HG03457 (cell line): ENCODE results near the gene SAP25.
A peak's percentile ranks its signal among the peaks of the same experiment; 100 is the strongest.

Source experiments
- ATAC-seq: cut with Tn5 transposase; IDR thresholded peaks from one replicate; pipeline ENCODE4 v1.9.1; 2021; ENCODE audit warnings: moderate number of reproducible peaks; ENCODE audit not compliant: unreplicated experiment

SAP25 gene

GRCh38 chr7:100573691-100574361, at the start of gene SAP25:
Gene SAP25 (minus strand): TSS chr7:100573900. CDS start chr7:100573742, 158 bp downstream.
- ATAC-seq: no peak

GRCh38 chr7:100621554-100621953, 47.9 kb upstream of the SAP25 start:
- no peak for ATAC-seq

- no peak for ATAC-seq
Observed at GRCh38 chr7:100620804-100621203, 47.1 kb upstream of the SAP25 start.

DNA sequence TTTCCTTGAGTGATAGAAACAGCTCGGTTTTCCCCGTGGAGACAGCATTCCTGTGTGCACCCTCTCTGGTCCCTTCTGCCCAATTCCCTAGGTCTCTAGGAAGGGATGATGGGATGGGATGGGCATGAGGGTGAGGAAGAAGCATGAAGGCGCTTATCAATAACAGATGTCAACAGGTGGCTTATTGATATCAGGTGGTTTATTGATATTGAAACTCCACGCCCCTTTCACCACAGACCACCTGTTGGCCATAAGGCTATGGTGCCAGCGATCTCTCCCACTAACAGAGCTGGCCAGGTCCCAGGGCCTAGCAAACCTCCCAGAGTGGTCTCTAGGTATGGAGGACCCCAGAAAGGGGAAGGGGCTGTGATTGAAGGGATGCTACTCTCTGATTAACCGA, 46.5 kb upstream of the SAP25 start:
- no peak for ATAC-seq

GRCh38 chr7:100614308-100614861, 40.7 kb upstream of the SAP25 start:
- no peak for ATAC-seq

GRCh38 chr7:100613412-100614175, 39.9 kb upstream of the SAP25 start:
- ATAC-seq: no peak

GRCh38 chr7:100612730-100613390, 39.2 kb upstream of the SAP25 start:
- no peak for ATAC-seq

DNA sequence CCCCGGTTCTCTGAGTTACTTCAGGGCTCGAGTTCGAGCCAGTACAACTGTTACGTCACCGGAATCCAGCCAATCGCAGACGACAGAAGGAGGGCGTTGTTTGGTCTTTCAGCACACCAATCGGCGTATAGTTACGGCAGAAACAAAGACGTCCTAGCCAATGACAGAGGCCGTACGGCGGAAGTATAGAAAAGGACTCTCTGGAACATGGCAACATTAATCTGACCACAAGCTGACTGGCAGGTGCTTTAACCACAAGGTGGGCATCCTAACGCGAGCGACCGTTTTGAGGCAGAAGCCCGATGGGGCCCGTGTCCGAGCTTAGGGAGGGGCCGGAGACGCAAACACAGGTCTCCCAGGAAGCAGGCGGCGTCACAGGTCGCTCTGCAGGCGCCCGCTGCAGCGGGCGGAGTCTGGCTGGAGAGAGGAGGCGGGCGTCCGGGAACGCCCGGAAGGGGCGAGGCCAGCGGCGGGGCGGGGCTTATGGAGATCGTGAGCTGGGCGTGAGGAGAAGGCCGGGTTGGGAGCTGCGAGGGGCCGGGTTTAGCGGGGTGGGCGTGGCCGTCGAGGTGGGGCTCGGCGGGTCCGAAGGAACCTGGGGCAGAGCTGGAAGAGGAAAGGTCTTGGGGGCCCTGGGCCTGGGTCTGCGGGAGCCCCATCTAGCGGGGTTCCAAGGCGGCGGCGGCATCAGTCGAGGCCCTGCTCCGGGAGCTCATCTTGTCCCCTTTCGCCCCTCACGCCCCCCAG, 38.5 kb upstream of the SAP25 start, which contains the start of gene MOSPD3:
Gene MOSPD3, plus strand, starts transcription at position 558 of the 747 bp plus-strand sequence. CDS start 252 bp downstream, outside the sequence.
- ATAC-seq: peak; percentile 79

DNA sequence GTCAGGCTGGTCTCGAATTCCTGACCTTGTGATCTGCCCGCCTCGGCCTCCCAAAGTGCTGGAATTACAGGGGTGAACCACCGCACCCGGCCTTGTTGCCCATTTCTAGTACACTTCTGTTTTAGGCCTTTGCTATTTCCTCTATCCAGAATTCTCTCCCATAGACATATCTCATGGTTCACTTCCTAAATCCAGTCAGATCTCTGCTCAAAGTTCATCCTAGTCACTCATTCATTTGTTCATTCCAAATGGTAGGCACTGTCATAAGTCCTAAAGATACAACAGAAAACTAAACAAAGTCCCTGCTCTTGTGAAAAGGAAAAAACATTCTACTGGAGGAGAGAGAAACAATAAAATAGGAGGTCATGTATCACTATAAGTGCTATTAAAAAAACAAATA, 36.3 kb upstream of the SAP25 start:
- no peak for ATAC-seq

DNA sequence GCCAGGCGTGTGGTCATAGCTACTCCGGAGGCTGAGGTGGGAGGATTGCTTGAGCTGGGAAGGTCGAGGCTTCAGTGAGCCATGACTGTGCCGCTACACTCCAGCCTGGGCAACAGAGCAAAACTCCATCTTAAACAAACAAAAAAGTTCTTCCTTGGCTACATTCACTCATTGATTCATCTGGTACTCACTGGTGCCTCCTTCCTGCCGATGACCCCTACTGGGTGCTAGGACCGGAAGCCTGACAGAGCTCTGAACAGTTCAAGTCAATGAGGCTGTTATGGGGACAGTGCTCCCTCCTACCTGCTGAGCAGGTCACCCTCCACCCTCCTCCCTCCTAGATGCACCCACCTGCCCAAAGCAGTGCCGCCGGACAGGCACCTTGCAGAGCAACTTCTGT, 33.4 kb upstream of the SAP25 start:
- no peak for ATAC-seq

- no peak for ATAC-seq
Observed at GRCh38 chr7:100606313-100606712, 32.6 kb upstream of the SAP25 start.

DNA sequence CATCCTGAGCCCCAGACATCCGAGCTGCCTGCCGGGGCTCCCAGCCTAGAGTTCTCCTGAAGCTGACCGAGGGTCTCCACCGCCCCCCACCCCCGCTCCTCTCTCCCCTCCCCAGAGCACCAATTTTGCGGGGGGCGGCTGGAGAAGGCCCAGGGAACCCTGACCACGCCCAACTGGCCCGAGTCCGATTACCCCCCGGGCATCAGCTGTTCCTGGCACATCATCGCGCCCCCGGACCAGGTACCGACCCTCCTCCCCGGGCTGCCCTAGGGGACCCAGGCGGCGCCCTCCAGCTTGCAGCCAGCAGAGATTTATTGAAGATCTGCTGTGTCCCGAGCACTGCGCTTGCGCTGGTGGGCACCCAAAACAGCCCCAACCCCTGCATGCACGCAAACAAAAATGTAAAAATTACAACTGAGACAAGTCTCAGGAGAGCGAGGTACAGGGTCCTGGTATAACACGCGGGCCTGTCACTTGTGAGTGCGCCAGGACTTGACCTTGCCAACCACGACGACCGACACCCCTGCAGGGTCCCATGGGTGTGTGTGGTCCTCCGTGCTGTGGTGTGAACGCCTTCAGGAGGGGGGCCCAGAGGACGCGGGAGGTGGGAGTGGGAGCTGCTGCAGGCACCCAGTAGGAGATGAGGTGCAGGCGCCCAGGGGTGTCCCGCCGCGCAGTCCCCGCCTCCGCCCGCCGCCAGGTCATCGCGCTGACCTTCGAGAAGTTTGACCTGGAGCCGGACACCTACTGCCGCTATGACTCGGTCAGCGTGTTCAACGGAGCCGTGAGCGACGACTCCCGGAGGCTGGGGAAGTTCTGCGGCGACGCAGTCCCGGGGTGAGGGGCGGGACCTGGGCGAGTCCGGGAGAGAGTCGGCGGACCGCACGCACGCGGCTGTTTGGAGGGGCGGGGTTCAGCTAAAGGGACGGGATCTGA, 31.5 kb upstream of the SAP25 start:
- no peak for ATAC-seq

DNA sequence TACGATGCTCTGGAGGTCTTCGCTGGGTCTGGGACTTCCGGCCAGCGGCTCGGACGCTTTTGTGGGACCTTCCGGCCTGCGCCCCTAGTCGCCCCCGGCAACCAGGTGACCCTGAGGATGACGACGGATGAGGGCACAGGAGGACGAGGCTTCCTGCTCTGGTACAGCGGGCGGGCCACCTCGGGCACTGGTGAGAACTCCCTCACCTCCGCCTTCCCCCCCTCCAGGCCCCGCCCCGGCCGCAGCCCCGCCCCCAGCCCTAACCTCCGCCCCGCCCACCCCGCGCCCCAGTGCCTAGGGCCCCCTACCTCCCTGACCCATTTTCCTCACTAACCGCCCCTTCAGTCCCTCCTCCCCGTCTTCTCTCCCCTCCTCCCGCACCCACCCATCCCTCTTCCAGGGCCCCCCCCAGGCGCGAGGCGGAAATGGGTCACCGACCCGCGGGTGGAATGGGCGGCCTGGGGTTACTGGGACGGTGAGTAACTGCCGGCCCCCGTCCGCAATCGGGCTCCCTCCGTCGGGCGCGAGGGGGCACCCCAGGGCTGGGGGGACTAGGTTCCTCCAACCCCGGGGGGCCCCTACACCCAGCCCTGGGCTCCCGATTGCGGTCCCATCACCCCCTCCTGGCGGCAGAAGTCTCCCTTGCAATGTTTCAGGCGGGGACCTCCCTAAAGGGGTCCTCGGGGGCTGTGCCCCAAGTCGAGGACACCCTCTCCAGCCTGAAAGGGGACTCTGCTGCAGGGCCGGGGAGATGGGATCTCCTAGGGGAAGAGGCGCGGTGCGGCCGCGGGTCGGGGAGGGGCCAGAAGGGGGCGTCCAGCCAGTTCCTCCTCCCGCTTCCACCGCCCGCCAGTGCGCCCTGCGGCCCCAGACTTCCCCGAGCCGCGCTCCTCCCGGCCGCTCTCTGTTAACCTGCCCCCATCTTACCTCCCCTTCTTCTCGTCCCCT, 30.6 kb upstream of the SAP25 start:
- ATAC-seq: peak; percentile 47

DNA sequence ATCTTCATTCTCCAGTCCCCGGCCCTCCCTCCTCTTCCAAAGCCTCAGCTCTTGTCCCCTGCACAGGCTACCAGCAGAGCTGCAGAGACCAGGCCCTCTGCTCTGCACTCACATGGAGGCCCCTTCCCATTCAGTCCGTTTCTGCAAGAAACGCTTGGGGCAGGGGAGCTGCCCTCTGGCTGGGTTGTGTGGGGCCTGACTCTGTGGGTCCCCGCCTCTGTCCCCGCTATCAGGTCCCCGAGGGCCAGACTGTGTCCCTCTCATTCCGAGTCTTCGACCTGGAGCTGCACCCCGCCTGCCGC, 30.0 kb upstream of the SAP25 start:
- no peak for ATAC-seq

DNA sequence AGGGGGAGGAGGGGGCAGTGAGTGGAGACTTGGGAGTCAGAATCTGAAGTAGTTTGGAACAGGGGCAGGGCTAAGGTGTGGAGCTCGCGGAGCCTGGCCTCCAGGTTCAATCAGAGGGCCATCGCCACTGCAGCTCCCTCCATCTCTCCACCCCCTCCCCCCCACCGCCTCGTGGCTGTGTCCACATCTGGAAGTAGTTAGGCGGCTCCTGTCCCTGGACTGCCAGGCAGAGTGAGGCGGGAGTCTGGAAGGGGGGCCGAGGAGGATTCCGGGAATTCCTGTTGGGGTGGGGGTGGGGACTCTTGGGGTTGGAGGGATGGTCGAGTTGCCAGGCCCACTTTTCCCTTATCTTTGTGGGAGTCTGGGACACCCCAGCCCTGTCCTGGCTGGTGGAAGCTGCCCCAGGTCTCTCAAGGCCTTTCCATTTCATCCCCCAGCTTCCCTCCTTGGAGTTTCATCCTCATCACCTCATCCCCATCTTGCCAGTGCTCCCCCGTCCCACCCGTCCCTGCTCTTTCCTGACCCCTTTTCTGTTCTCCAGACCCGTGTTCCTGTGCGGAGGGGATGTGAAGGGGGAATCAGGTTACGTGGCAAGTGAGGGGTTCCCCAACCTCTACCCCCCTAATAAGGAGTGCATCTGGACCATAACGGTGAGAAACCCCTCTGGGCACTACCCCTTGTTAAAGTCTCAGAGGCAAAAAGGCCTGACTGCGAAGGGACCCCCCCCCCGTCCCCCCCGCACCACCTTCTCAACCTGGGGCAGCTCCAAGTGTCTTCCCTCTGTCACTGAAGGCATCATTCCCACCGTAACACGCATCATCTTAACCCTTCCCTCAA, 29.4 kb upstream of the SAP25 start:
- ATAC-seq: no peak

GRCh38 chr7:100600730-100601038, 27.0 kb upstream of the SAP25 start:
- no peak for ATAC-seq

DNA sequence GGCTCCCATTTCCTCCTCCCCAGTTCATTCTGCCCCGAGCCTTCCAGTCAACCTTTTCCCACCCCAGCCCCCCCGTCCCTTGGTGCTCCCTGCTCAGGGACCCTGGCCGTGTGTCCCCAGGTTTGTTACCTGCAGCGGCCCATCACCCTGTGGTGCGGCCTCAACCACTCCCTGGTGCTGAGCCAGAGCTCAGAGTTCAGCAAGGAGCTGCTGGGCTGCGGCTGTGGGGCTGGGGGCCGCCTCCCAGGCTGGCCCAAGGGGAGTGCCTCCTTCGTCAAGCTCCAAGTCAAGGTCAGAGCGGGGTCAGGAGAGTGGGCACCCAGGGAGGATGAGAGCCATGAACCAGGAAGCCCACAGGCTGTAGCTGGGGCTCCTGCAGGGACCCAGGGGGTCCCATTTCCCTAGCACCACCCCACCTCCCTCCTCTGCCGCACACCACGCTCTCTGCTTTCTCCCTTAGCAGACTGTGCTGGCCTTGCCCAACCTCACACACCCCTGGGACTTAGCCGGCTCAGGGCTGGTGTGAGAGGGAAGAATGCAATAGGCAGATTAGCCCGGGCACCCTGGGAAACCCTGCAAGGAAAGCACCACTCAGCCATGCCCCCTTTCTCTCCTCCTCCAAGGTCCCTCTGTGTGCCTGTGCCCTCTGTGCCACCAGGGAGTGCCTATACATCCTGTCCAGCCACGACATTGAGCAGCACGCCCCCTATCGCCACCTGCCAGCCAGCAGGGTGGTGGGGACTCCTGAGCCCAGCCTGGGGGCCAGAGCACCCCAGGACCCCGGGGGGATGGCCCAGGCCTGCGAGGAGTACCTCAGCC, 26.4 kb upstream of the SAP25 start:
- no peak for ATAC-seq
